Trophoblast cell (in vitro differentiated cells and primary cell): ENCODE measurements around the gene FREM1.

Experiments
- DNase-seq, 2 donors: peaks; one replicate each; pipeline ENCODE4 v3.0.0-alpha.2; 2016
- H2AFZ ChIP-seq: 2 replicates; pipeline ENCODE4 v1.6.1; 2013; ENCODE audit warnings: low read length, moderate library complexity, mild to moderate bottlenecking; ENCODE audit not compliant: insufficient read depth, poor library complexity
- H2AK5ac ChIP-seq: 2 replicates; pipeline ENCODE4 v1.6.1; 2013; ENCODE audit warnings: mild to moderate bottlenecking, low read length
- H2BK120ac ChIP-seq: 2 replicates; pipeline ENCODE4 v1.6.1; 2013; ENCODE audit warnings: low read length, mild to moderate bottlenecking, moderate library complexity; ENCODE audit not compliant: insufficient read depth, poor library complexity
- H2BK12ac ChIP-seq: 2 replicates; pipeline ENCODE4 v1.6.1; 2013; ENCODE audit warnings: mild to moderate bottlenecking, low read length, moderate library complexity
- H2BK5ac ChIP-seq: 2 replicates; pipeline ENCODE4 v1.6.1; 2013; ENCODE audit warnings: low read length, low read depth, moderate library complexity, mild to moderate bottlenecking; ENCODE audit not compliant: poor library complexity
- H3K14ac ChIP-seq: 2 replicates; pipeline ENCODE4 v1.6.1; 2013; ENCODE audit warnings: mild to moderate bottlenecking, low read length
- H3K18ac ChIP-seq: 2 replicates; pipeline ENCODE4 v1.6.1; 2013; ENCODE audit warnings: mild to moderate bottlenecking, low read length
- H3K23ac ChIP-seq: 2 replicates; pipeline ENCODE4 v1.6.1; 2013; ENCODE audit warnings: low read length
- H3K27ac ChIP-seq: 2 replicates; pipeline ENCODE4 v1.5.1; 2013; ENCODE audit warnings: low read depth, mild to moderate bottlenecking, inconsistent platforms, low read length, moderate library complexity
- H3K27me3 ChIP-seq: 2 replicates; pipeline ENCODE4 v1.6.1; 2013; ENCODE audit warnings: inconsistent platforms, mild to moderate bottlenecking, low read length, moderate library complexity; ENCODE audit not compliant: insufficient read depth
- H3K36me3 ChIP-seq, 2 experiments: 1 replicate in 1 of 2; 2 replicates in 1 of 2; pipeline ENCODE4 v1.6.1; 2013; ENCODE audit warnings: low read length in 2 of 2, mild to moderate bottlenecking in 2 of 2, moderate library complexity in 1 of 2; ENCODE audit not compliant: insufficient read depth in 2 of 2, control insufficient read depth in 1 of 2
- H3K4ac ChIP-seq: 2 replicates; pipeline ENCODE4 v1.6.1; 2013; ENCODE audit warnings: low read depth, mild to moderate bottlenecking, low read length, moderate library complexity
- H3K4me1 ChIP-seq, 2 experiments: 1 replicate in 1 of 2; 2 replicates in 1 of 2; pipeline ENCODE4 v1.6.1; 2013; ENCODE audit warnings: low read length in 2 of 2, mild to moderate bottlenecking in 2 of 2, moderate library complexity in 1 of 2; ENCODE audit not compliant: insufficient read depth in 2 of 2, control insufficient read depth in 1 of 2
- H3K4me2 ChIP-seq: 2 replicates; pipeline ENCODE4 v1.6.1; 2013; ENCODE audit warnings: inconsistent platforms, mild to moderate bottlenecking, low read length, moderate library complexity
- H3K4me3 ChIP-seq: 2 replicates; pipeline ENCODE4 v1.5.1; 2013; ENCODE audit warnings: mild to moderate bottlenecking, low read depth, low read length, inconsistent platforms
- H3K79me1 ChIP-seq: one replicate; pipeline ENCODE4 v1.6.1; 2013; ENCODE audit warnings: low read length
- H3K79me2 ChIP-seq: 2 replicates; pipeline ENCODE4 v1.6.1; 2013; ENCODE audit warnings: low read length, mild to moderate bottlenecking; ENCODE audit not compliant: control insufficient read depth, insufficient read depth, poor library complexity
- H3K9ac ChIP-seq: 2 replicates; pipeline ENCODE4 v1.6.1; 2013; ENCODE audit warnings: mild to moderate bottlenecking, low read length
- H3K9me3 ChIP-seq: 2 replicates; pipeline ENCODE4 v1.6.1; 2013; ENCODE audit warnings: low read depth, mild to moderate bottlenecking, control low read depth, inconsistent platforms, low read length; ENCODE audit not compliant: insufficient read depth
- H4K12ac ChIP-seq: 2 replicates; pipeline ENCODE4 v1.6.1; 2013; ENCODE audit warnings: low read depth, mild to moderate bottlenecking, low read length, moderate library complexity
- H4K8ac ChIP-seq: 2 replicates; pipeline ENCODE4 v1.6.1; 2013; ENCODE audit warnings: low read depth, mild to moderate bottlenecking, low read length, moderate library complexity
- H4K91ac ChIP-seq: one replicate; pipeline ENCODE4 v1.6.1; 2013; ENCODE audit warnings: low read depth, mild to moderate bottlenecking, low read length, moderate library complexity
- whole genome bisulfite sequencing: extraction: QIAGEN DNeasy Blood & Tissue Kit; methylation state at CpG from one replicate; pipeline ENCODE4 v1.1.7; 2013; ENCODE audit warnings: missing lambda C conversion rate; ENCODE audit not compliant: insufficient read length, insufficient coverage; ENCODE audit errors: extremely low coverage; 5-methylcytosine and 5-hydroxymethylcytosine counted together

Gene FREM1

GRCh38 chr9:14831661-14832060, 78.6 kb downstream of the FREM1 start:
- no peak overlapping the region for H3K18ac ChIP-seq

GRCh38 chr9:14831074-14831473, 79.2 kb downstream of the FREM1 start:
- no peaks in the 10 kb centered on the region for H3K9me3 ChIP-seq
- H2AFZ ChIP-seq: no peak overlapping the region
- no peak overlapping the region for H3K9ac ChIP-seq
- H2AK5ac ChIP-seq: no peak overlapping the region
- no peak overlapping the region for H4K8ac ChIP-seq
- H3K27ac ChIP-seq: no peak overlapping the region
- H3K4me1 ChIP-seq: no peaks in the 10 kb centered on the region
- H3K36me3 ChIP-seq: peaks cover 10 to 16% of the 10 kb centered on the region in 2 experiments
- no peak overlapping the region for H3K14ac ChIP-seq
- no peak overlapping the region for H3K4me3 ChIP-seq
- no peak overlapping the region for H2BK12ac ChIP-seq
- H3K4me2 ChIP-seq: no peak overlapping the region
- H3K18ac ChIP-seq: no peak overlapping the region
- H3K79me2 ChIP-seq: no peaks in the 10 kb centered on the region
- no CpG with 5 or more reads among the region's 6 CpGs for WGBS
- no peaks in the 10 kb centered on the region for H3K79me1 ChIP-seq
- H2BK5ac ChIP-seq: no peak overlapping the region
- H2BK120ac ChIP-seq: no peak overlapping the region
- no peak overlapping the region for H3K23ac ChIP-seq
- H3K27me3 ChIP-seq: no peaks in the 10 kb centered on the region
- H3K4ac ChIP-seq: no peak overlapping the region
- no peak for DNase-seq
- H4K91ac ChIP-seq: no peak overlapping the region
- no peak overlapping the region for H4K12ac ChIP-seq

More at GRCh38 chr9:14831661-14832060, 78.6 kb downstream of the FREM1 start:
- Histone ChIP-seq H3K79me2 (no peaks in the 10 kb centered on the region), H3K27me3 (no peaks in the 10 kb centered on the region), H3K9me3 (no peaks in the 10 kb centered on the region), H4K8ac (no peak overlapping the region), H3K9ac (no peak overlapping the region), H4K91ac (no peak overlapping the region), H4K12ac (no peak overlapping the region), H2AK5ac (no peak overlapping the region), H3K4ac (no peak overlapping the region), H3K27ac (no peak overlapping the region), H2BK5ac (no peak overlapping the region), H3K4me1 (no peaks in the 10 kb centered on the region), H3K14ac (no peak overlapping the region), H2BK120ac (no peak overlapping the region), H3K36me3 (peaks cover 10 to 15% of the 10 kb centered on the region in 2 experiments), H3K23ac (no peak overlapping the region), H3K4me2 (no peak overlapping the region), H3K4me3 (no peak overlapping the region), H3K79me1 (no peaks in the 10 kb centered on the region), H2AFZ (no peak overlapping the region), H2BK12ac (no peak overlapping the region)
- no peak for DNase-seq
- no CpG with 5 or more reads among the region's 14 CpGs for WGBS

- WGBS: no CpG with 5 or more reads among the region's 1 CpG
- H2BK12ac ChIP-seq: no peak overlapping the region
Measured at GRCh38 chr9:14830057-14830456, 80.2 kb downstream of the FREM1 start.

GRCh38 chr9:14829204-14829603, 81.0 kb downstream of the FREM1 start:
- H3K4me2 ChIP-seq: no peak overlapping the region

More at GRCh38 chr9:14830057-14830456, 80.2 kb downstream of the FREM1 start:
- Histone ChIP-seq H3K9me3 (no peaks in the 10 kb centered on the region), H3K4me1 (no peaks in the 10 kb centered on the region), H2BK5ac (no peak overlapping the region), H3K79me2 (no peaks in the 10 kb centered on the region), H3K27ac (no peak overlapping the region), H3K23ac (no peak overlapping the region), H4K91ac (no peak overlapping the region), H3K9ac (no peak overlapping the region), H3K4me2 (no peak overlapping the region), H2AK5ac (no peak overlapping the region), H2AFZ (no peak overlapping the region), H3K79me1 (no peaks in the 10 kb centered on the region), H3K4me3 (no peak overlapping the region), H2BK120ac (no peak overlapping the region), H3K27me3 (no peaks in the 10 kb centered on the region), H3K18ac (no peak overlapping the region), H4K12ac (no peak overlapping the region), H4K8ac (no peak overlapping the region), H3K4ac (no peak overlapping the region), H3K36me3 (peaks cover 12 to 16% of the 10 kb centered on the region in 2 experiments), H3K14ac (no peak overlapping the region)
- DNase-seq: no peak

More at GRCh38 chr9:14829204-14829603, 81.0 kb downstream of the FREM1 start:
- no peak overlapping the region for H2BK120ac ChIP-seq
- no peaks in the 10 kb centered on the region for H3K4me1 ChIP-seq
- H3K23ac ChIP-seq: no peak overlapping the region
- no peak overlapping the region for H4K91ac ChIP-seq
- no peak overlapping the region for H3K4me3 ChIP-seq
- no peaks in the 10 kb centered on the region for H3K9me3 ChIP-seq
- no peak overlapping the region for H2AK5ac ChIP-seq
- H3K18ac ChIP-seq: no peak overlapping the region
- no peak overlapping the region for H3K14ac ChIP-seq
- H2AFZ ChIP-seq: no peak overlapping the region
- no peak overlapping the region for H4K12ac ChIP-seq
- H3K36me3 ChIP-seq: peaks cover 12 to 16% of the 10 kb centered on the region in 2 experiments
- H3K79me1 ChIP-seq: no peaks in the 10 kb centered on the region
- H3K79me2 ChIP-seq: no peaks in the 10 kb centered on the region
- no peak overlapping the region for H3K9ac ChIP-seq
- H2BK5ac ChIP-seq: no peak overlapping the region
- H3K27ac ChIP-seq: no peak overlapping the region
- H4K8ac ChIP-seq: no peak overlapping the region
- H2BK12ac ChIP-seq: no peak overlapping the region
- DNase-seq: no peak
- no peaks in the 10 kb centered on the region for H3K27me3 ChIP-seq
- no peak overlapping the region for H3K4ac ChIP-seq
